Left lung (tissue), 10 donors: ENCODE measurements around the gene CCDC198. TPM values are rescaled to one million over a fixed set of nuclear protein-coding genes. Genes with fewer than 3 reads are reported as not detected.

ENCODE experiments used
- ATAC-seq: fragments of 200-7000 bp; cut with Tn5 transposase; one replicate; pipeline ENCODE4 v1.9.1; 2020; ENCODE audit warnings: moderate library complexity
- DNase-seq, 4 donors: peaks; one replicate each; pipeline ENCODE4 v3.0.0-alpha.2; 2013 to 2020
- H3K27ac ChIP-seq, 2 donors: fragments of 200-600 bp; sonication (generic) in 1 of 2; one replicate each; pipeline versions ENCODE4 v1.5.0 to v1.8.0; 2020 to 2021
- H3K27me3 ChIP-seq, 2 donors: fragments of 200-600 bp; sonication (generic) in 1 of 2; one replicate each; pipeline versions ENCODE4 v1.5.0 to v1.8.0; 2020 to 2021
- H3K36me3 ChIP-seq, 2 donors: fragments of 200-600 bp; sonication (generic) in 1 of 2; one replicate each; pipeline versions ENCODE4 v1.5.0 to v1.8.0; 2020 to 2021
- H3K4me1 ChIP-seq, 2 donors: fragments of 200-600 bp; one replicate each; pipeline ENCODE4 v1.8.0; 2021
- H3K4me3 ChIP-seq, 2 donors: fragments of 200-600 bp; sonication (generic) in 1 of 2; one replicate each; pipeline versions ENCODE4 v1.5.0 to v1.8.0; 2020 to 2021; ENCODE audit warnings: mild to moderate bottlenecking in 1 of 2
- H3K9me3 ChIP-seq, 2 donors: fragments of 200-600 bp; sonication (generic) in 1 of 2; one replicate each; pipeline versions ENCODE4 v1.5.0 to v1.8.0; 2020 to 2021
- CTCF ChIP-seq, 2 donors: fragments of 200-600 bp; sonication (generic) in 1 of 2; IDR thresholded peaks; one replicate each; pipeline versions ENCODE4 v1.5.0 to v1.8.0; 2021; ENCODE audit warnings: antibody characterized with exemption in 2 of 2
- intact Hi-C, 2 donors: fragments of 100-400 bp; cut with DNase I; formaldehyde crosslinking; loops; one replicate each; pipeline versions ENCODE4 v1.11.2 to v1.14.2; 2022
- polyA plus RNA-seq, 6 donors: library from polyadenylated mRNA; unstranded; fragments of 120-200 nt; gene quantifications; one replicate each; pipeline ENCODE4 v1.2.1, GENCODE V29; 2013; ENCODE audit not compliant: insufficient read length in 6 of 6
- total RNA-seq, 2 donors: library from RNA; stranded (reverse); fragmentation: NEBNext Ultra II Directional; extraction: Animal tissue kit (Norgen Biotek cat#: 25700); gene quantifications; one replicate each; pipeline ENCODE4 v1.2.1, GENCODE V29; 2021
- donor health status: DM: no; HTN: yes; CAD: no.
- donor health status: DM: no; HTN: no; CAD: no.

Gene CCDC198
- total and polyA plus RNA-seq, 8 donors, result 31.3 to 81.9 (median 52.9) TPM; not detected in 2

- intact Hi-C loops, result no loop called here
- H3K36me3 ChIP-seq, result no peaks in the 10 kb centered on the region
- no peaks in the 10 kb centered on the region for H3K27me3 ChIP-seq
- no peak overlapping the region for H3K27ac ChIP-seq
- H3K9me3 ChIP-seq, result peaks cover 0 to 1% of the 10 kb centered on the region in 2 donors
- no peak for DNase-seq
- H3K4me1 ChIP-seq, result no peaks in the 10 kb centered on the region
- no peak for TF ChIP-seq CTCF (IDR thresholded peaks at IDR 0.05)
- no peak overlapping the region for H3K4me3 ChIP-seq
- no peak for ATAC-seq
Measured at GRCh38 chr14:57498659-57499058, 5.0 kb upstream of the CCDC198 start.

GRCh38 chr14:57498035-57498434, 4.4 kb upstream of the CCDC198 start:
- H3K36me3 ChIP-seq, result no peaks in the 10 kb centered on the region
- intact Hi-C loops, result no loop called here
- no peak for TF ChIP-seq CTCF (IDR thresholded peaks at IDR 0.05)
- H3K9me3 ChIP-seq, result peaks cover 0 to 1% of the 10 kb centered on the region in 2 donors
- no peaks in the 10 kb centered on the region for H3K4me1 ChIP-seq
- ATAC-seq (no peak), DNase-seq (no peak)
- no peak overlapping the region for H3K27ac ChIP-seq
- H3K4me3 ChIP-seq, result no peak overlapping the region
- no peaks in the 10 kb centered on the region for H3K27me3 ChIP-seq

GRCh38 chr14:57495416-57495815, 1.8 kb upstream of the CCDC198 start:
- no peak for TF ChIP-seq CTCF (IDR thresholded peaks at IDR 0.05)
- intact Hi-C loops, result no loop called here
- DNase-seq, result no peak
- Histone ChIP-seq H3K9me3 (no peaks in the 10 kb centered on the region), H3K27ac (no peak overlapping the region), H3K36me3 (no peaks in the 10 kb centered on the region), H3K4me3 (no peak overlapping the region), H3K27me3 (no peaks in the 10 kb centered on the region), H3K4me1 (no peaks in the 10 kb centered on the region)
- ATAC-seq, result no peak

GRCh38 chr14:57492859-57493258, 798 bp downstream of the CCDC198 start:
- Histone ChIP-seq H3K27ac (no peak overlapping the region), H3K4me1 (no peaks in the 10 kb centered on the region), H3K9me3 (no peaks in the 10 kb centered on the region), H3K4me3 (no peak overlapping the region), H3K27me3 (no peaks in the 10 kb centered on the region), H3K36me3 (no peaks in the 10 kb centered on the region)
- DNase-seq, result no peak
- TF ChIP-seq CTCF (IDR thresholded peaks at IDR 0.05), result no peak
- intact Hi-C loops, result no loop called here
- peak; percentile 66 for ATAC-seq

GRCh38 chr14:57491640-57492039, 2.0 kb downstream of the CCDC198 start:
- Histone ChIP-seq H3K4me3 (no peak overlapping the region), H3K36me3 (no peaks in the 10 kb centered on the region), H3K4me1 (no peaks in the 10 kb centered on the region), H3K27ac (no peak overlapping the region), H3K27me3 (no peaks in the 10 kb centered on the region), H3K9me3 (no peaks in the 10 kb centered on the region)
- no peak for DNase-seq
- no peak for TF ChIP-seq CTCF (IDR thresholded peaks at IDR 0.05)
- no peak for ATAC-seq
- intact Hi-C loops, result no loop called here
